GM19099 (cell line): Measurements from ENCODE around the gene ASPRV1.

Experiments
- POLR2A ChIP-seq: IDR thresholded peaks from 3 replicates; pipeline ENCODE4 v1.6.1; 2011; ENCODE audit warnings: low read depth; ENCODE audit not compliant: insufficient read length; ENCODE audit errors: extremely low read depth

The ASPRV1 gene

DNA sequence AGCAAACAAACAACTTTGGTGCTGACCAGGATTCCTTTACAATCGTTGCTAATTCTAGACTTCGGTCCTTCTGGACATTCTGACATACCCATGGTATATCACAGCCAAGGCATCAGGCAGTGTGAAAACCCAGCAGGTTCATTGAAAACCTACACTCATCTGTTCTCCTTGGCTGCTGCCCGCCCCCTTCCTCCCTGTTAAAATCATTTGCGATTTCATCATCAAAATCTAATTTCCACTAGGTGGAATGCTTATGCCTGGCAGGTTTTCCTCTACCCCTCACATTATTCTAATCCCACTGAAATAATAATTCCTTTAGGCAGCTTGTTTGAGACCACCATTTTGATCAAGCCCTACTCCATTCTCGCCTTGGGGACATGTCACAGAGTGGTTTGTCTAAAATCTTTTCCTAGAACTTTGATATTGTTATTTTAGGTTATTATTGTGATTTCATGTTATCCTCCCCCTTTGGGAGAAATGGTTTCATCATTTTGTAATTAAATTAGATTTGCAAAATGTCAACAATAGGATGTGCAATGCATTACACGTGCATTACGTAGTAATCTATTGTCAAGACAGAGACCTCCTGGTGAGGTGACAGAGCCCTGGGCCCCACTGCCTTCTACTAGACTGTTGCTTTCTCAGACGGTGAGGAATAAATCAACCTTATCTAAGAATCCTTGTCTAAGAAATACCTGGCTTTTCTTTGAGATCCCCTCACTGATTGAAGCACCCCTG lies 31.0 kb upstream of the ASPRV1 start:
- no peak for TF ChIP-seq POLR2A

DNA sequence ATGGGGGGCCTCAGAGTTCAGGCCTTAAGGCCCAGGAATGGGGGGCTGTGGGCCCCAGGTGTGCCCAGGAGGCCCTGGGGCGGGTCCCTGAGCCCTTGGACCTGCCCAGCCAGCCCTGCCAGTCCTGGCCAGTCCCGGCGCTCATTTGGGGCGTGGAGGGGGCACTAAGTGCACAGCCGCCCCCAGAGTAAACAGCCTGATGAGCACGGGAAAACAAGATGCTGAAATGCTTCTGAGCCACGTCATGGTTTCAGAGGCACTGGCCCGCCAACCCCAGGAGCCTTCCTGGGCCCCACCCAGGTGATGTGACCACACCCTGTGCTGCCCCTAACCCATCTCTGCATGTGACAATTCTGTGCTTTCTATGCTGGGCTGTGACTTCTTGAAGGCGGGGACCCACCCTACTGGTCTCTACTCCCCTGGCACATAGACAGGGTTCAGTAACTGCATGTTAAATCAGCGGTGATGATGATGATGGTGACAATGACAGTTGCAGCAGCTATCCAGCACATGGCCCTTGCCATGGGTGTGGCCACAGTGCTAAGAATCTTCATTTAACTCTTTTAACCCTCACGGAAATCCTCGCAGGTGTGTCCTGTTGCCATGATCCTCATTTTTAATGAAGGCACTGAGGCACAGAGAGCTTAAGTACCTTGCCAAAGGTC lies 28.1 kb upstream of the ASPRV1 start:
- no peak for TF ChIP-seq POLR2A

DNA sequence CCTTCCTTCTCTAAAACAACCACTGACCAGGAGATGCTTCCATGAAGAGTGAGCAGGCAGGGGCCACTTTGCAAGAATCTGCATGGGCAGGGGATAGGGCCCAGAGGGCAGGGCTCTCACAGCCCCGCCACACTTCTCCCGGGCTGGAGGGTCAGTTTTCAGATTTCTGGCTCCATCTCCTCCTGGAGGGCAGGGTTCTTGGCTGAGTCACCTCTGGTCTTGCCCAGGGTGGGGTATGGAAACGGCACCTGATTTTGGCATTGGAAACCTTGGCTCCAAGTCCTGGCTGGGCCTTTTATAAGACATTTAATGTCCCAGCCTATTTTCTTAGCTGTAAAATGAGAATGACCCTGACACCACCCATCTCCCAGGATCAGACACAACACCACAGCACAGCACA lies 27.6 kb upstream of the ASPRV1 start:
- TF ChIP-seq POLR2A: no peak

DNA sequence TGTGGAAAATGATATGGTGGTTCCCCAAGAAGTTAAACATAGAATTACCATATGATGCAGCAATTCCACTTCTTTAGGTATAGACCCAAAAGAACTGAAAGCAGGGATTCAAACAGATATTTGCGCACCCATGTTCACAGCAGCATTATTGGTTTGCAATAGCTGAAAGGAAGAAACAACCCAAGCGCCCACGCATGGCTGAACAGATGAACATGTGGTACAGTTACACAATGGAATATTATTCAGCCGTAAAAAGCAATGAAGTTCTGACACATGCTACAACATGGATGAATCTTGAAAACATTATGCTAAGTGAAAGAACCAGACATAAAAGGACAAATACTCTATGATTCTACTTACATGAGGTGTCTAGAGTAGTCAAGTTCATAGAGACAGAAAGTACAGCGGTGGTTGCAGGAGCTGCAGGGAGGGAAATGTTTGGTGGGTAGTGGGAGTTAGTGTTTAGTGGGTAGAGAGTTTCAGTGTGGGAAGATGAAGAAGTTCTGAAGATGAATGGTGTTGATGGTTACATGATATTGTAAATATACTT lies 26.7 kb upstream of the ASPRV1 start:
- no peak for TF ChIP-seq POLR2A

DNA sequence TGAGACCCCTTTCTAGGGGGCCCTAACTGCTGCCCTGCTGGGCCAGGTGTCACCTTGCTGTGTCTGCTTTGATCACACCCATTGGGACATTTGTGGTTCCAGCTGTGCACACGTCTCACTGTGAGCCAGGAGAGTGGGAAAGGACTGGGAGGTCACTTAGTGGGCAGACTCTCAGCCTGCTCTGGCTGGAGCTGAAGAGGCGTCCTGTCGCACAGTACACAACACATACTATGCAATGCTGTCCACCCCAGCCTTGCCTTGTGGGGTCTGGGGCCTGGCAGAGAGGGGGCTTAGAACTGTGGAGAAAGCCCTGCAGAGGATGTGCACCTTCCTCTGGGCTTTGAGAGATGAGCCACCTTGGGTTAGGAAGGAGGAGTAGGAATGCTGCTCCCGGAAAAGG lies 25.3 kb upstream of the ASPRV1 start:
- TF ChIP-seq POLR2A: no peak

DNA sequence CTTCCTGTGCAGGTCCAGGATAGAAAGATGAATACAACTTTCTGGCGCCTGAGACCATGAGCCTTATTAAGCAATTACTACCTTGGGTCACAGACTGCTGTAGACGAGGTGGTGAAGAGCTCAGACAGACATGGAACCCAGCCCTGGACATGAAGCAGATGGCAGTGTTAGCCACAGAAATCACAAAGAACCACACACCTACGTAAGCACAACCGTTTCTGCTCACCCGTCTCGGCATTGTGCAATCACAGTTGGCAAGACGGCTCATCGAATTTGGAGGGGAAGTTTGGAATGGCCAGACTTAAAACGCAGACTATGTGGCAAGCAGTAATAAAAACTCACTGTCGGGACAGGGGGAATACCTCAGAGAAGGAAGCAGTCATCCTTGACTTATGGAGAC lies 24.3 kb upstream of the ASPRV1 start:
- no peak for TF ChIP-seq POLR2A

DNA sequence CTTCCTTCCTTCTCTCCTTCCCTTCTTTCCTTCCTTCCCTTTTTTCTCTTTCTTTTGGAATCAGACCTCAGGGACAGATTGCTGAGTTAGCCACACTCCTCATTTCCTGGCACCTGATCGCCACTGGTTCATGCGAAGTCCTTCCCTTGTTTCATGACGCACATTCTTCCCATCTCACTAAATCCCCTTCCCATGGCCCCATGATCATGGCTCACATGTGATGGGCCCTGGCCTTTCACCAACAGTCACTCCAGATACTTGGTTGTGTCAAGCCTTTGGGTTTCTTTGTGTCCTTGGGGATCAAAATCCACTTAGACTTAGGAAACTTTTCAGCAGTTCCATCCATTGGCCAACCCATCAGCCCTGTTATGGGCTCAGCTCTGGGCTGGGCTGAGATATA lies 23.8 kb upstream of the ASPRV1 start:
- TF ChIP-seq POLR2A: no peak

DNA sequence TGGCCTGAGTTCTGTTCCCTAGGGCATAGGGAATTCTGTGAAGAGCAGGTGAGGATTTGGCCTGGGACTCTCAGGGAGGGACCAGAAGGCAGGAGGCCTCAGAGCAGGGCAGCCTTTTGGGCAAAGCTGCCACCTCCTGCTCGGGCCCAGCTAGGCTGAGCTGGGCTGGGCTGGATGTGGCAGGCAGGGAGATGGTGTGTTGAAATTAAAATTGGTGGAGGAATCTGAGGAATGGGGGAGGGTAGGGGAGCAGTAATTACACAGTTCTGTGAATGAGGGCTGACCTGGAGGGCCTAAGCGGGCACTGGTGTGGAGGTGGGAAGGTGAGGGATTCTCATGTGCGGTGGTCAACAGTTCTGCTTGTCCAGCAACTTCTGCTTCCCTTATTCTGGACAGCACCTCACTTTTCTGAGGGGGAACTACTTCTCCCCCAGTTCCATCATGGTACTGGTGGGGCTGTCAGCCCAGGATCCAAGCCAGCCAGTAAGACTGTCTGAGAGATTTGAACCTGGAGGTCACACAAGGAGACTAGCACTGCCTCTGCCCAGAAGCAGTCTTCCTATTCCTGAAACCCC lies 22.0 kb upstream of the ASPRV1 start:
- TF ChIP-seq POLR2A: no peak

DNA sequence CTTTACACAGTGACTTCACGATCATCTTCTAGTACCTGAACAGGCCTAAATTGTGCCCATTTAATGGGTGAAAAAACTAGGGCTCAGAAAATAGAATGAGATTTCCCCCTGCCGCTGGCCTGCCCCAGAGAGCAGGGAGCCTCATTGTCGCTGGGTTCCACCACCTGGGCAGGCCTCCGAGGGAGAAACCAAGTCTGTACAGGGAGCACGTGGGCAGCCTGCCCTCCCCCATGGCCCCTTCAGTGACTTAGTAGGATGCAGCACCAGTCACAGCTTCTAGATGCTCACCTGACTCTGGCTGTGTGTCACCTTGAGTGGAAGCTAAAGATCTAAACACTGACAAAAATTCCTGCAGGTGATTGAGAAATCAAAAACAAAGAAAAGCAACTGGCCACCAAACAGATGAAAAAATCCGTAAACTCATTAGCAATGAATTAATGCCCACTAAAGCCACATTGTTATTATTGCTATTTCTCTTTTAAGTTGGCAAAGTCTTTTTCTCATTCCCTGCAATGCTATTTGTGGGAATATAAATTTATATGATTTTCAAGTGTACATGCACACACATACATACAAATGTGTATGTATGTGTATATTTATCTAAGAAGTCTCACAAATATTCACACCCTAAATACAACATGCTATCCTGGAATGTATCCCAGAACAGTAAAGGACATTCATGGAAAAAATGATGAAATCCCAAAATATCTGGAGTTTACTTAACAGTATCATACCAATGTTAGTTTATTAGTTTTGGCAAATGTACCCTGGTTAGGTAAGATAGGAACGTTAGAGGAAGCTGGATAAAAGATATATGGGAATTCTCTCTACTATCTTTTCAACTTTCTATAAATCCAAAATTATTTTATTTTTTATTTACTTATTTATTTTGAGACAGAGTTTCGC lies 18.7 kb upstream of the ASPRV1 start:
- no peak for TF ChIP-seq POLR2A

DNA sequence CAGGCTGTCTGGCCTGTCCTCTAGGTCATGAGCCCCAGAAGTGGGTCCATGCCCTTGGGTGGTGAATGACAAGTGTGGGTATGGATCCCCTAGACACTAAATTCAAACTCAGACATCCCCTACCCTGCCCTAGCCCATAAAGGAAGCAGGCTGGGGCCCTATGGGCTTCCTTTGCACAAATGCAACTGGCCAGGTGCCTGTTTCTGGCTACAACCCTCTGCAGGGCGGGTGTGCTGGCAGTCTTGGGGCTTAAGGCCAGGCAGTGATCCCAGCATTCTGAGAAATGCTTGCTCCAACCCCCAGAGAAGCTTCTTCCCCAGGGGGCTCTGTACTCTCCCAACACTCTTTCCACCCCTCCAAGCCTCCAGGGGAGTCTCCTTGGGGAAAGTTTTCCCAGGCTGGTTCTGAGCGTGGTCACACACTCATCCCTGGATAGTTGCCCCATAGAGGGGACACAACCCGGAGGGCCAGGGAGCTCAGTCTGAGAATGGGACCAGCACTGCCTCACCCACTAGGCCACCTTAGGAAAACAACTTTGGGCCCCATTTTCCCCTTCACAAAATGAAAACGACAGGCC lies 16.6 kb upstream of the ASPRV1 start:
- no peak for TF ChIP-seq POLR2A

DNA sequence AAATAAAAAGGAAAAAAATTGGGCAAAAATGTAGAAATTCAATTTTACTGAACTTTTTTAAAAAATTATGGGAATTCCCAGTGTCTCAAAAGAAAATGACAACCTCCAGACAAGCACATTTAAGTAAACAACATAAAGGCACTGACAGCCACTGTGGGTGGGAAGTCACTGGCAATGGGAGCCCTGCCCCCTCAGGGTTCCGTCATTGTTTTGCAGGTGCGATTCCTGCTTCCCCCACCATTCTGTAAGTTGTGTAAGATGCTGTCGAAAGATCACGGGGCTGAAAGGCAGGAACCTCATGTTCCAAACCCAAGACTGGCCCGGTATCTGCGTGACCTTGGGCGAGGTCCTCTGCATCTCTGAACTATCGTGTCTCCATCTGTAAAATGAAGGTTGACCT lies 15.8 kb upstream of the ASPRV1 start:
- TF ChIP-seq POLR2A: no peak

DNA sequence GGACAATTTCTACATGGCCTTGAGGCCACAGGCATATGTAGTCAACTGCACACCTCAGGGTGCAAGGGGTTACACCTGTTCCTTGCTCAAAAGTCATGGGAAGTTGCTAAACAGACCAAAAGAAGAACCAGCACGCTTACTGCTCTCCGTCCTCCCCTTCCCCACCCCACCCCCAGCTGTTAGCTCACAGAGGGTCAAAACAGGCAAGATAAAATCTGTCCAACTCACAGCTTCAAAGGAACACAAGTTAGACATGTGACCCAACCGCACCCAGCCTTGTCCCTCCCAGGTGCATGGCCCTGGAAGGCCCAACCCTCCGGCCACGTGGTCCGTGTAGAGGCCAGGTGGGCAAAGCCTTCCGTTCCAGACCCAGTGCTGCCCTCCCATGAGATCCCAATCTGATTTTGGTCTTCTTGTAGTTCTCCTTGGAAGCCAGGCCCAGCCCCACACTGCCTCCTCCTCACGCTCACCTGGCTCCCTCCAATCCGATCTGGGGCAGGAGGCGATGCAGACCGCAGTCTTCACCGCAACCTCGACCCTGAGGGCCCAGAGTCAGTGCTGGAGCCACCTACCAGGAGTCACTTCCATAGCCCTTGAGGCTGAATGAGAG lies 14.5 kb upstream of the ASPRV1 start:
- no peak for TF ChIP-seq POLR2A

DNA sequence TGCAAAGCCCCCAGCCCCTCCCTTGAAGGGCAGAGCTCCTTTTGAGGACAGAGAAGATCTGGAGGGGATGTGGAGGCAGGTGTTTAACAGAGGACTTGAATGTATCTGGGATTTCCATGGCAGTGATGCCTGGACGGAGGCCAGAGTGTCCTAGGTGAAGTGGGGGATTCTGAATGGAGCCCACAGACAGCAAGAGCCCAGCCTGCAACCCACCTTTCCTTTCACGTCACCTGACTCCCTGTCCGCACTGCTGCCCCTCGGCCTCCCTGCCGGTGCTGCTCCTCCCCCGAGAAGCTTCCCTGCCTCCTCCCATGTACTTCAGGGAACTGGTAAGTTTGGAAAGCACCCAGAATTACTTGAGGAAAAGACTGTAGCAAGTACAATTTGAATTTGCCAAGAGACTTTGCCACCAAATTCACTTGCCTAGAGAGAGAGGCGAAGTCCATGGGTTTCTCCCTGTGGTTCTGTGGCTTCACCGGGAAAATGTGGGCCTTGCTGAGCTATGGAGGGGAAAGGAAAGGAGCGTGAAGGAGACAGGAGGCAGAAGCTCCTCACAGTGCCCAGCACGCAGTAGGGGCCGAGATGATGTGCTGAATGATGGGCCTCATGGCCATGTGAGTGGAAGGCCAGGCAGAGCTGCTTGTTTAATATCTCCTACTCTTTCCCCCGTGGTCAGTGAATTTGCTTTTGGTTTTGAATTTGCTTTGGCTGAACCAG lies 13.9 kb upstream of the ASPRV1 start:
- no peak for TF ChIP-seq POLR2A

DNA sequence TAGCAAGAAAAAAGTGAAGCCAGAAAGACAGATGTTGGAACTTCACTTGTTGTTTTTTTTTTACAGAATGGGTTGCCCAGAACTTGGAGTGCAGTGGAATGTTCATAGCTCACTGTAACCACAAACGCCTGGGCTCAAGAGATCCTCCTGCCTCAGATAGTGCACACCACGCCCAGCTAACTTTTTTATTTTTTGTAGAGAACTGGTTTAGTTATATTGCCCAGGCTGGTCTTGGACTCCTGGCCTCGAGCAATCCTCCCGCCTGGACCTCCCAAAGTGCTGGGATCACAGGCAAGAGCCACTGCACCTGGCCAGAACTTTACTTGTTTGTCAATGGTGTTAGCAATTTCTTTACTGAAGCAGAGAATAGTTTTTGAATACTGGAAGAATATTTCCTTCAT lies 11.9 kb upstream of the ASPRV1 start:
- TF ChIP-seq POLR2A: no peak

DNA sequence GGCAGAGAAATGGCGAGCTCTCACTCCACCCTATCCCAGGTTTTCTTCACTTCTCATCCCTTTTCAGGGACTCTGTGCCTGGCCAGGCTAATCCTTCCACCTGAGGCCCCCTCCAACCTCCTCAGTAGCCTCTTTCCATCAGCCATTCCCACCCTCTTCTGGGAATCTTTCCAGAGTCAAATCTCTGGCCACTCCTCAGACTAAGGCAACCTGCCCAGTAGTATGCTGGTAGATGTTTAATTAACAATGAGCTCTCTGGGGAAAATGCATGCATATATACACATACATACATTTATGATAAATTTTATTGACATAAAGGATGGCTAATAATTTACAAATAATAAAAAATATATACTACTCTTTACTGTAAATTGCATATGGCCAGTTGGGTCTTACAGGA lies 11.4 kb upstream of the ASPRV1 start:
- no peak for TF ChIP-seq POLR2A
